K562 (cell line): ENCODE measurements around the gene LRRC10. TPM values are rescaled to one million over a fixed set of nuclear protein-coding genes. Genes with fewer than 3 reads are reported as not detected.
A peak's percentile ranks its signal among the peaks of the same experiment; 100 is the strongest.

Source experiments
- AFF1 ChIP-seq, 2 experiments: fragments of 450-650 bp; IDR thresholded peaks; 2 replicates each; pipeline ENCODE4 v1.6.1; 2018; ENCODE audit warnings: mild to moderate bottlenecking in 2 of 2, low read depth in 1 of 2; ENCODE audit not compliant: partially characterized antibody in 2 of 2
- BRD4 ChIP-seq: fragments of 200-600 bp; sonication (generic); IDR thresholded peaks from 2 replicates; pipeline ENCODE4 v1.6.1; 2017; ENCODE audit warnings: inconsistent platforms
- C11orf30 ChIP-seq: fragments of 450-650 bp; IDR thresholded peaks from 2 replicates; pipeline ENCODE4 v1.6.1; 2016; ENCODE audit warnings: low read depth, mild to moderate bottlenecking
- CBX2 ChIP-seq: fragments of 200-600 bp; sonication (generic); IDR thresholded peaks from one replicate; pipeline ENCODE4 v1.6.1; 2012; ENCODE audit warnings: mild to moderate bottlenecking, low read length, inconsistent platforms; ENCODE audit not compliant: insufficient read depth, poor library complexity, severe bottlenecking
- E2F3 ChIP-seq: fragments of 250-450 bp; sonication (Bioruptor Pico); IDR thresholded peaks from 2 replicates; pipeline ENCODE4 v1.4.0; 2020; ENCODE audit warnings: mild to moderate bottlenecking
- FUS ChIP-seq: fragments of 200-400 bp; formaldehyde crosslinking; optimal IDR thresholded peaks from 2 replicates; pipeline ENCODE3; 2017; ENCODE audit warnings: low read depth, low read length
- LCOR ChIP-seq: sonication (generic); formaldehyde crosslinking; IDR thresholded peaks from 2 replicates; pipeline ENCODE4 v1.8.0; 2022; ENCODE audit warnings: mild to moderate bottlenecking, missing genetic modification reagents
- NCOA4 ChIP-seq: fragments of 450-650 bp; IDR thresholded peaks from 2 replicates; pipeline ENCODE4 v1.6.1; 2018; ENCODE audit warnings: mild to moderate bottlenecking; ENCODE audit not compliant: partially characterized antibody
- NCOR1 ChIP-seq: fragments of 450-650 bp; IDR thresholded peaks from 2 replicates; pipeline ENCODE4 v1.6.1; 2016; ENCODE audit warnings: mild to moderate bottlenecking, moderate library complexity
- PURB ChIP-seq: sonication (generic); formaldehyde crosslinking; IDR thresholded peaks from 2 replicates; pipeline ENCODE4 v1.9.0; 2021; ENCODE audit warnings: low read depth, mild to moderate bottlenecking, missing genetic modification reagents
- SMARCE1 ChIP-seq: fragments of 450-650 bp; IDR thresholded peaks from 2 replicates; pipeline ENCODE4 v1.7.1; 2016; ENCODE audit warnings: mild to moderate bottlenecking
- SP2 ChIP-seq: IDR thresholded peaks from 2 replicates; pipeline ENCODE4 v1.6.1; 2011; ENCODE audit warnings: mild to moderate bottlenecking, low read depth, low read length, moderate library complexity; ENCODE audit not compliant: poor library complexity, severe bottlenecking; ENCODE audit errors: extremely low read depth
- SREBF2 ChIP-seq: sonication (generic); formaldehyde crosslinking; IDR thresholded peaks from 2 replicates; pipeline ENCODE4 v1.4.0; 2020; ENCODE audit warnings: mild to moderate bottlenecking, missing genetic modification reagents
- TAF9B ChIP-seq: fragments of 450-650 bp; IDR thresholded peaks from 2 replicates; pipeline ENCODE4 v1.6.1; 2018; ENCODE audit warnings: mild to moderate bottlenecking; ENCODE audit not compliant: partially characterized antibody
- TCF15 ChIP-seq: fragments of 250-450 bp; sonication (Bioruptor Pico); IDR thresholded peaks from 2 replicates; pipeline ENCODE4 v1.8.0; 2022; ENCODE audit warnings: moderate library complexity, mild to moderate bottlenecking, inconsistent platforms
- USF1 ChIP-seq: sonication (generic); formaldehyde crosslinking; IDR thresholded peaks from 2 replicates; pipeline ENCODE4 v1.9.0; 2022; ENCODE audit warnings: mild to moderate bottlenecking, missing genetic modification reagents
- ZFX ChIP-seq: sonication (generic); formaldehyde crosslinking; IDR thresholded peaks from 2 replicates; pipeline ENCODE4 v1.8.0; 2022; ENCODE audit warnings: mild to moderate bottlenecking, missing genetic modification reagents, moderate library complexity
- ZNF512 ChIP-seq: IDR thresholded peaks from 2 replicates; pipeline ENCODE4 v1.6.1; 2016; ENCODE audit warnings: missing genetic modification characterization, missing compliant biosample characterization
- ZNF589 ChIP-seq: fragments of 200-800 bp; sonication (Bioruptor generic); IDR thresholded peaks from 2 replicates; pipeline ENCODE4 v1.6.1; 2016; ENCODE audit warnings: low read depth, missing genetic modification characterization, missing compliant biosample characterization
- ZNF644 ChIP-seq: fragments of 200-800 bp; sonication (Bioruptor generic); IDR thresholded peaks from 2 replicates; pipeline ENCODE4 v1.6.1; 2016; ENCODE audit warnings: low read depth, missing genetic modification characterization, missing compliant biosample characterization
- ZNF740 ChIP-seq, 3 experiments: fragments of 200-800 bp in 1 of 3; sonication (Bioruptor generic) in 1 of 3; sonication (generic) in 1 of 3; formaldehyde crosslinking in 1 of 3; IDR thresholded peaks; 2 replicates each; pipeline versions ENCODE4 v1.6.1 to v1.8.0; 2016 to 2022; ENCODE audit warnings: mild to moderate bottlenecking in 2 of 3, missing compliant biosample characterization in 2 of 3, missing genetic modification characterization in 2 of 3, missing genetic modification reagents in 1 of 3
- ZSCAN32 ChIP-seq: fragments of 450-650 bp; formaldehyde crosslinking; IDR thresholded peaks from 2 replicates; pipeline ENCODE4 v1.4.0; 2020; ENCODE audit warnings: mild to moderate bottlenecking, moderate library complexity
- polyA plus RNA-seq, 8 experiments: library from polyadenylated mRNA; depleted of rRNA in 4 of 8; stranded (reverse) in 5 of 8; unstranded in 3 of 8; fragments of >200 nt; fragmentation: Nextera tagmentation in 2 of 8; fragmentation: Illumina TruSeq in 1 of 8; extraction: Ambion mirVana in 2 of 8; extraction: Trizol in 1 of 8; gene quantifications; 2 replicates each; pipeline versions ENCODE4 v1.2.1 to v1.2.3, GENCODE V29; 2011 to 2014; ENCODE audit warnings: inconsistent platforms in 1 of 8, missing spikeins in 1 of 8
- total RNA-seq, 7 experiments: library from RNA; depleted of rRNA in 6 of 7; stranded (reverse); fragments of >200 nt in 6 of 7; fragmentation: Illumina TruSeq in 2 of 7; extraction: Trizol in 2 of 7; gene quantifications; 2 replicates each; pipeline versions ENCODE4 v1.2.1 to v1.2.3, GENCODE V29; 2011 to 2021; ENCODE audit warnings: low replicate concordance in 1 of 7

LRRC10 gene
- total and polyA plus RNA-seq, 9 of the 15 experiments (the other 6 are each of a cell fraction or from before 2014, with no cell fraction given), result 0.09 TPM; not detected in 8

GRCh38 chr12:69623970-69624369, 13.3 kb upstream of the LRRC10 start (continued):
- TF ChIP-seq ZNF512 (tag) (no peak), CBX2 (no peak), USF1 (peak; percentile 62), ZNF740 (CRISPR knock-in tag; IDR thresholded peaks at IDR 0.05) (no peak), ZNF740 (tag; IDR thresholded peaks at IDR 0.05) (no peak), BRD4 (no peak), FUS (no peak), ZNF644 (tag) (peak; percentile 98), LCOR (CRISPR knock-in tag) (peak; percentile 99), SMARCE1 (peak; percentile 93), PURB (CRISPR knock-in tag) (no peak), AFF1 (IDR thresholded peaks at IDR 0.05; ENCODE audit: low read depth in 1 of 2, partially characterized antibody in 2 of 2) (peak in 1 of 2 experiments; percentile 91), NCOA4 (no peak), ZFX (CRISPR knock-in tag) (peak; percentile 65), SREBF2 (CRISPR knock-in tag) (no peak), NCOR1 (peak; percentile 100), ZNF589 (CRISPR knock-in tag) (peak; percentile 99), SP2 (no peak), TCF15 (no peak), E2F3 (CRISPR knock-in tag) (peak; percentile 86; the same call in 1 of the 2 replicates), C11orf30 (no peak), TAF9B (peak; percentile 96), ZSCAN32 (CRISPR knock-in tag) (no peak)
